HepG2 (cell line): ENCODE results near the gene PCSK5.
"Not testable (repeated sequence)": the region's sequence is repeated elsewhere in the genome, so short reads cannot be mapped to it uniquely, and the experiment has no call there.

Experiments
- BHLHE40 ChIP-seq: IDR thresholded peaks from 2 replicates; pipeline ENCODE4 v1.6.1; 2011; ENCODE audit warnings: low read length, improper control_type of control experiment
- HDAC6 ChIP-seq: fragments of 200-600 bp; sonication (generic); IDR thresholded peaks from 2 replicates; pipeline ENCODE4 v1.7.0; 2017; ENCODE audit warnings: mild to moderate bottlenecking, antibody characterized with exemption, low read length, low read depth
- PAX8 ChIP-seq: sonication (generic); formaldehyde crosslinking; IDR thresholded peaks from 2 replicates; pipeline ENCODE4 v1.8.0; 2022; ENCODE audit warnings: mild to moderate bottlenecking, missing genetic modification reagents, borderline replicate concordance
- RAD21 ChIP-seq: fragments of 450-650 bp; formaldehyde crosslinking; IDR thresholded peaks from 2 replicates; pipeline ENCODE4 v1.5.0; 2020; ENCODE audit warnings: mild to moderate bottlenecking
- RBFOX2 ChIP-seq: fragments of 200-400 bp; formaldehyde crosslinking; IDR thresholded peaks from 2 replicates; pipeline ENCODE4 v1.6.1; 2017; ENCODE audit warnings: low read depth, mild to moderate bottlenecking, low read length
- ZBTB7A ChIP-seq: sonication (generic); formaldehyde crosslinking; IDR thresholded peaks from 2 replicates; pipeline ENCODE4 v1.8.0; 2022; ENCODE audit warnings: mild to moderate bottlenecking, missing genetic modification reagents
- TF ChIP-seq, protein P1 (sequence below): sonication (generic); formaldehyde crosslinking; IDR thresholded peaks from 2 replicates; pipeline ENCODE4 v1.5.0; 2020; ENCODE audit warnings: mild to moderate bottlenecking, missing genetic modification reagents, moderate library complexity

- not testable (repeated sequence) for TF ChIP-seq RAD21 (CRISPR knock-in tag); ZBTB7A; HDAC6; PAX8 (CRISPR knock-in tag); RBFOX2; BHLHE40
- TF ChIP-seq, protein P1, sequence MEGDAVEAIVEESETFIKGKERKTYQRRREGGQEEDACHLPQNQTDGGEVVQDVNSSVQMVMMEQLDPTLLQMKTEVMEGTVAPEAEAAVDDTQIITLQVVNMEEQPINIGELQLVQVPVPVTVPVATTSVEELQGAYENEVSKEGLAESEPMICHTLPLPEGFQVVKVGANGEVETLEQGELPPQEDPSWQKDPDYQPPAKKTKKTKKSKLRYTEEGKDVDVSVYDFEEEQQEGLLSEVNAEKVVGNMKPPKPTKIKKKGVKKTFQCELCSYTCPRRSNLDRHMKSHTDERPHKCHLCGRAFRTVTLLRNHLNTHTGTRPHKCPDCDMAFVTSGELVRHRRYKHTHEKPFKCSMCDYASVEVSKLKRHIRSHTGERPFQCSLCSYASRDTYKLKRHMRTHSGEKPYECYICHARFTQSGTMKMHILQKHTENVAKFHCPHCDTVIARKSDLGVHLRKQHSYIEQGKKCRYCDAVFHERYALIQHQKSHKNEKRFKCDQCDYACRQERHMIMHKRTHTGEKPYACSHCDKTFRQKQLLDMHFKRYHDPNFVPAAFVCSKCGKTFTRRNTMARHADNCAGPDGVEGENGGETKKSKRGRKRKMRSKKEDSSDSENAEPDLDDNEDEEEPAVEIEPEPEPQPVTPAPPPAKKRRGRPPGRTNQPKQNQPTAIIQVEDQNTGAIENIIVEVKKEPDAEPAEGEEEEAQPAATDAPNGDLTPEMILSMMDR (CRISPR knock-in tag), result not testable (repeated sequence)
Measured at GRCh38 chr9:75900893-75901524, 10.5 kb downstream of the PCSK5 start.
